Liver (tissue), 3 donors: ENCODE data around the gene HLA-G.

ENCODE experiments used
- GABPA ChIP-seq, 2 donors: IDR thresholded peaks in 1 of 2; conservative IDR thresholded peaks in 1 of 2; 2 replicates each; pipeline ENCODE4 v1.6.1; 2016; ENCODE audit warnings: antibody characterized with exemption in 2 of 2, mild to moderate bottlenecking in 1 of 2, moderate library complexity in 1 of 2
- HNF4G ChIP-seq: IDR thresholded peaks from 2 replicates; pipeline ENCODE4 v1.6.1; 2016; ENCODE audit warnings: antibody characterized with exemption
- TAF1 ChIP-seq: conservative IDR thresholded peaks from 2 replicates; pipeline ENCODE4 v1.6.1; 2016; ENCODE audit warnings: antibody characterized with exemption, mild to moderate bottlenecking
- YY1 ChIP-seq: IDR thresholded peaks from 2 replicates; pipeline ENCODE4 v1.6.1; 2016; ENCODE audit warnings: antibody characterized with exemption, mild to moderate bottlenecking
- TF ChIP-seq, protein P1 (sequence below): fragments of 150-350 bp; IDR thresholded peaks from 2 replicates; pipeline ENCODE4 v1.5.1; 2017; ENCODE audit warnings: improper control_type of control experiment, low read depth, low read length; ENCODE audit not compliant: missing input control
- TF ChIP-seq, protein P2 (sequence below): IDR thresholded peaks from 2 replicates; pipeline ENCODE4 v1.6.1; 2016; ENCODE audit warnings: antibody characterized with exemption
- TF ChIP-seq, protein P3 (sequence below): IDR thresholded peaks from 2 replicates; pipeline ENCODE4 v1.6.1; 2016; ENCODE audit warnings: antibody characterized with exemption
- TF ChIP-seq, protein P4 (sequence below): IDR thresholded peaks from 2 replicates; pipeline ENCODE4 v1.6.1; 2016; ENCODE audit warnings: antibody characterized with exemption, mild to moderate bottlenecking
- donor health status: healthy.
- donor health status: healthy.

DNA sequence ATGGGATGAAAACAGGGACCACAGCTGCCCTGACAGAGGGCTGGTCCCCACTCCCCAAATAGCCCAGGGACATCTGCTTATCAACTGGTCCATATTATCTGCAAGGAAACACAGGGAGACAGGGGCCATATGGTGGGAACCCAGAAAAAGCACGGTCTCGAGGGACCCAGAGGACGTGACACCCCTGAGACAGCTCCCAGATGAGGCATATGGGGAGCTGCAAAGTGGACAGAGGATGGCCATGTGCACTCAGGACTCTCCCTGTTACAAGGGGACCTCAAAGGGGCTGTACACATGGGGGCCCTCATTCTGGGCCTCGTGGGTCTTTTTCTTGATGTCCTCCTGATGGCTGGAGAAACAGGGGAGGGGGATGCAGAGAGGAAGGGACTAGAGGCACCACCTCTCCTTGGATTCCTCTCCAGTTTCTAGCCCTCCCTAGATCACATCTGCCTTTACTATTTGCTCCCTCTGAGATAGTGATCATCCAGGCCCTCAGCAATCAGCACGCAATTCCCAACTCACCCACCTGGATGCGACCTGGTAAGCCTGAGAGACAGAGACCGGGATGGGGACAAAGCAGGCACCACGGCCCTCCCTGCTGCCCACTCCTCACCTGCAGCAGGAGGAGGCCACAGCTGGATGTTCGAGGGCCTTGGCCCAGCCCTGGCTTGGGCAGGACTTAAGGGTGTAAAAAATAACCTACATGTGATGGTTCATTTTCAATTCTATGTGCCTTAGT, 13.1 kb upstream of the HLA-G start:
- no peak for TF ChIP-seq YY1
- TF ChIP-seq, protein P1, sequence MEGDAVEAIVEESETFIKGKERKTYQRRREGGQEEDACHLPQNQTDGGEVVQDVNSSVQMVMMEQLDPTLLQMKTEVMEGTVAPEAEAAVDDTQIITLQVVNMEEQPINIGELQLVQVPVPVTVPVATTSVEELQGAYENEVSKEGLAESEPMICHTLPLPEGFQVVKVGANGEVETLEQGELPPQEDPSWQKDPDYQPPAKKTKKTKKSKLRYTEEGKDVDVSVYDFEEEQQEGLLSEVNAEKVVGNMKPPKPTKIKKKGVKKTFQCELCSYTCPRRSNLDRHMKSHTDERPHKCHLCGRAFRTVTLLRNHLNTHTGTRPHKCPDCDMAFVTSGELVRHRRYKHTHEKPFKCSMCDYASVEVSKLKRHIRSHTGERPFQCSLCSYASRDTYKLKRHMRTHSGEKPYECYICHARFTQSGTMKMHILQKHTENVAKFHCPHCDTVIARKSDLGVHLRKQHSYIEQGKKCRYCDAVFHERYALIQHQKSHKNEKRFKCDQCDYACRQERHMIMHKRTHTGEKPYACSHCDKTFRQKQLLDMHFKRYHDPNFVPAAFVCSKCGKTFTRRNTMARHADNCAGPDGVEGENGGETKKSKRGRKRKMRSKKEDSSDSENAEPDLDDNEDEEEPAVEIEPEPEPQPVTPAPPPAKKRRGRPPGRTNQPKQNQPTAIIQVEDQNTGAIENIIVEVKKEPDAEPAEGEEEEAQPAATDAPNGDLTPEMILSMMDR = no peak
- TF ChIP-seq HNF4G = no peak
- TF ChIP-seq TAF1 = no peak
- no peak for TF ChIP-seq GABPA (IDR thresholded peaks at IDR 0.05 in 1 of 2, conservative IDR thresholded peaks at IDR 0.05 in 1 of 2)
- TF ChIP-seq, protein P2, sequence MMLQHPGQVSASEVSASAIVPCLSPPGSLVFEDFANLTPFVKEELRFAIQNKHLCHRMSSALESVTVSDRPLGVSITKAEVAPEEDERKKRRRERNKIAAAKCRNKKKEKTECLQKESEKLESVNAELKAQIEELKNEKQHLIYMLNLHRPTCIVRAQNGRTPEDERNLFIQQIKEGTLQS = no peak
- TF ChIP-seq, protein P3, sequence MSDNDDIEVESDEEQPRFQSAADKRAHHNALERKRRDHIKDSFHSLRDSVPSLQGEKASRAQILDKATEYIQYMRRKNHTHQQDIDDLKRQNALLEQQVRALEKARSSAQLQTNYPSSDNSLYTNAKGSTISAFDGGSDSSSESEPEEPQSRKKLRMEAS = no peak
- TF ChIP-seq, protein P4, sequence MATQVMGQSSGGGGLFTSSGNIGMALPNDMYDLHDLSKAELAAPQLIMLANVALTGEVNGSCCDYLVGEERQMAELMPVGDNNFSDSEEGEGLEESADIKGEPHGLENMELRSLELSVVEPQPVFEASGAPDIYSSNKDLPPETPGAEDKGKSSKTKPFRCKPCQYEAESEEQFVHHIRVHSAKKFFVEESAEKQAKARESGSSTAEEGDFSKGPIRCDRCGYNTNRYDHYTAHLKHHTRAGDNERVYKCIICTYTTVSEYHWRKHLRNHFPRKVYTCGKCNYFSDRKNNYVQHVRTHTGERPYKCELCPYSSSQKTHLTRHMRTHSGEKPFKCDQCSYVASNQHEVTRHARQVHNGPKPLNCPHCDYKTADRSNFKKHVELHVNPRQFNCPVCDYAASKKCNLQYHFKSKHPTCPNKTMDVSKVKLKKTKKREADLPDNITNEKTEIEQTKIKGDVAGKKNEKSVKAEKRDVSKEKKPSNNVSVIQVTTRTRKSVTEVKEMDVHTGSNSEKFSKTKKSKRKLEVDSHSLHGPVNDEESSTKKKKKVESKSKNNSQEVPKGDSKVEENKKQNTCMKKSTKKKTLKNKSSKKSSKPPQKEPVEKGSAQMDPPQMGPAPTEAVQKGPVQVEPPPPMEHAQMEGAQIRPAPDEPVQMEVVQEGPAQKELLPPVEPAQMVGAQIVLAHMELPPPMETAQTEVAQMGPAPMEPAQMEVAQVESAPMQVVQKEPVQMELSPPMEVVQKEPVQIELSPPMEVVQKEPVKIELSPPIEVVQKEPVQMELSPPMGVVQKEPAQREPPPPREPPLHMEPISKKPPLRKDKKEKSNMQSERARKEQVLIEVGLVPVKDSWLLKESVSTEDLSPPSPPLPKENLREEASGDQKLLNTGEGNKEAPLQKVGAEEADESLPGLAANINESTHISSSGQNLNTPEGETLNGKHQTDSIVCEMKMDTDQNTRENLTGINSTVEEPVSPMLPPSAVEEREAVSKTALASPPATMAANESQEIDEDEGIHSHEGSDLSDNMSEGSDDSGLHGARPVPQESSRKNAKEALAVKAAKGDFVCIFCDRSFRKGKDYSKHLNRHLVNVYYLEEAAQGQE = no peak
